Vagina (tissue), 2 donors: ENCODE results near the gene PGBD5.

Experiments used
- CTCF ChIP-seq, 3 experiments: fragments of 450-650 bp in 2 of 3; fragments of 200-600 bp in 1 of 3; sonication (generic) in 1 of 3; IDR thresholded peaks; one replicate each; pipeline ENCODE4 v1.5.1; 2017 to 2019; ENCODE audit warnings: antibody characterized with exemption in 3 of 3, mild to moderate bottlenecking in 2 of 3, moderate library complexity in 2 of 3
- POLR2A ChIP-seq, 2 donors: fragments of 450-650 bp; IDR thresholded peaks; one replicate each; pipeline ENCODE4 v1.6.1; 2017; ENCODE audit warnings: antibody characterized with exemption in 2 of 2, mild to moderate bottlenecking in 2 of 2, moderate library complexity in 2 of 2
- POLR2AphosphoS5 ChIP-seq, 2 donors: sonication (generic); formaldehyde crosslinking; IDR thresholded peaks; one replicate each; pipeline ENCODE4 v1.9.0; 2017; ENCODE audit warnings: antibody characterized with exemption in 2 of 2, mild to moderate bottlenecking in 2 of 2, low read depth in 1 of 2; ENCODE audit not compliant: insufficient read depth in 1 of 2

- TF ChIP-seq CTCF (IDR thresholded peaks at IDR 0.05): no peak
- no peak for TF ChIP-seq POLR2A (IDR thresholded peaks at IDR 0.05)
- no peak for TF ChIP-seq POLR2AphosphoS5 (IDR thresholded peaks at IDR 0.05; ENCODE audit: insufficient read depth in 1 of 2, low read depth in 1 of 2)
Observed at GRCh38 chr1:230292689-230293389, 133.3 kb downstream of the PGBD5 start.
